Keratinocyte (primary cell): Measurements from ENCODE around the gene C6orf163. TPM values are rescaled to one million over a fixed set of nuclear protein-coding genes. Genes with fewer than 3 reads are reported as not detected.

Source experiments
- DNase-seq: peaks from one replicate; pipeline ENCODE4 v3.0.0-alpha.2; 2011; ENCODE audit warnings: low read depth, missing footprints, low spot score
- FAIRE-seq: peaks from 2 replicates; lab custom pipeline; 2011; peaks lifted over from hg19 to GRCh38; lab: Jason Lieb, UNC
- H2AFZ ChIP-seq: 2 replicates; pipeline ENCODE4 v1.6.0; 2012; ENCODE audit warnings: low read length, control low read depth, inconsistent platforms; ENCODE audit not compliant: control insufficient read depth
- H3K27ac ChIP-seq: 2 replicates; pipeline ENCODE4 v1.5.1; 2011; ENCODE audit warnings: low read length; ENCODE audit not compliant: control insufficient read depth, insufficient read depth
- H3K27me3 ChIP-seq: 3 replicates; pipeline ENCODE4 v1.6.0; 2011; ENCODE audit warnings: low read length; ENCODE audit not compliant: control insufficient read depth, insufficient read depth; ENCODE audit errors: extremely low read depth
- H3K36me3 ChIP-seq, 2 experiments: 2 replicates in 1 of 2; 3 replicates in 1 of 2; pipeline ENCODE4 v1.5.1; 2011; ENCODE audit warnings: low read length in 2 of 2, mild to moderate bottlenecking in 1 of 2; ENCODE audit not compliant: control insufficient read depth in 2 of 2, insufficient read depth in 2 of 2; ENCODE audit errors: extremely low read depth in 1 of 2
- H3K4me1 ChIP-seq: 3 replicates; pipeline ENCODE4 v1.5.1; 2011; ENCODE audit warnings: low read length; ENCODE audit not compliant: control insufficient read depth, insufficient read depth; ENCODE audit errors: extremely low read depth
- H3K4me2 ChIP-seq: 3 replicates; pipeline ENCODE4 v1.6.0; 2011; ENCODE audit warnings: low read depth, low read length; ENCODE audit not compliant: control insufficient read depth, insufficient read depth; ENCODE audit errors: extremely low read depth
- H3K4me3 ChIP-seq, 3 experiments: fragments of 200-600 bp in 1 of 3; sonication (generic) in 1 of 3; 2 replicates in 2 of 3; 3 replicates in 1 of 3; pipeline ENCODE4 v1.5.1; 2011 to 2016; ENCODE audit warnings: low read length in 3 of 3, mild to moderate bottlenecking in 3 of 3, control low read depth in 2 of 3, inconsistent platforms in 1 of 3, low read depth in 1 of 3, mixed read lengths in 1 of 3, mixed run types in 1 of 3, moderate library complexity in 1 of 3; ENCODE audit not compliant: control insufficient read depth in 2 of 3, insufficient read depth in 2 of 3; ENCODE audit errors: extremely low read depth in 1 of 3
- H3K79me2 ChIP-seq: 2 replicates; pipeline ENCODE4 v1.6.0; 2012; ENCODE audit warnings: low read length; ENCODE audit not compliant: control insufficient read depth, insufficient read depth
- H3K9ac ChIP-seq: 3 replicates; pipeline ENCODE4 v1.6.0; 2011; ENCODE audit warnings: low read length; ENCODE audit not compliant: control insufficient read depth, insufficient read depth; ENCODE audit errors: extremely low read depth
- H3K9me1 ChIP-seq: 3 replicates; pipeline ENCODE4 v1.6.0; 2011; ENCODE audit warnings: low read length; ENCODE audit not compliant: control insufficient read depth, insufficient read depth; ENCODE audit errors: extremely low read depth
- H3K9me3 ChIP-seq: 2 replicates; pipeline ENCODE4 v1.5.1; 2012; ENCODE audit warnings: low read depth, low read length; ENCODE audit not compliant: control insufficient read depth
- H4K20me1 ChIP-seq: 3 replicates; pipeline ENCODE4 v1.6.0; 2011; ENCODE audit warnings: low read length; ENCODE audit not compliant: control insufficient read depth, insufficient read depth; ENCODE audit errors: extremely low read depth
- EZH2 ChIP-seq: IDR thresholded peaks from one replicate; pipeline ENCODE4 v1.6.1; 2012; ENCODE audit warnings: inconsistent platforms, mild to moderate bottlenecking, low read length, moderate library complexity
- dilution Hi-C: fragments of 300-500 bp; cut with MboI; formaldehyde crosslinking; loops from one replicate; pipeline ENCODE4 v1.7.0; 2020; ENCODE audit warnings: low sequenced_read_pairs; ENCODE audit not compliant: extremely low pct_ligation_motif_present
- polyA plus RNA-seq, 5 experiments: library from polyadenylated mRNA; depleted of rRNA in 3 of 5; stranded (reverse) in 3 of 5; stranded (forward) in 1 of 5; unstranded in 1 of 5; fragments of >200 nt; gene quantifications; 1 replicate in 1 of 5; 2 replicates in 3 of 5; 3 replicates in 1 of 5; pipeline versions ENCODE4 v1.2.1 to v1.2.3, GENCODE V29; 2011 to 2012; ENCODE audit warnings: missing spikeins in 2 of 5, low read depth in 1 of 5, low replicate concordance in 1 of 5
- TF ChIP-seq, protein P1 (sequence below), 3 experiments: IDR thresholded peaks in 1 of 3; conservative IDR thresholded peaks in 1 of 3; optimal IDR thresholded peaks in 1 of 3; 2 replicates in 2 of 3; 3 replicates in 1 of 3; pipeline versions ENCODE3 to v1.5.1; 2011; ENCODE audit warnings: low read length in 3 of 3, mild to moderate bottlenecking in 3 of 3, moderate library complexity in 2 of 3, control low read depth in 1 of 3, inconsistent platforms in 1 of 3; ENCODE audit not compliant: insufficient read depth in 2 of 3; ENCODE audit errors: extremely low read depth in 1 of 3

Gene C6orf163
- polyA plus RNA-seq, 1 donor (not counting 4 experiments of a cell fraction or from before 2014, with no cell fraction given): 0.83 TPM

GRCh38 chr6:87341158-87341557 is 3.5 kb upstream of the C6orf163 start:
- no peaks in the 10 kb centered on the region for H3K9me1 ChIP-seq
- H3K27ac ChIP-seq: no peak overlapping the region
- dilution Hi-C loops: no loop called here
- H3K9me3 ChIP-seq: no peaks in the 10 kb centered on the region
- no peaks in the 10 kb centered on the region for H3K79me2 ChIP-seq
- H3K27me3 ChIP-seq: no peaks in the 10 kb centered on the region
- FAIRE-seq (no peak), DNase-seq (no peak)
- H2AFZ ChIP-seq: no peak overlapping the region
- no peaks in the 10 kb centered on the region for H3K4me1 ChIP-seq
- H3K4me2 ChIP-seq: no peak overlapping the region
- H3K36me3 ChIP-seq: no peaks in the 10 kb centered on the region
- no peaks in the 10 kb centered on the region for H4K20me1 ChIP-seq
- H3K4me3 ChIP-seq: no peak overlapping the region
- no peak for TF ChIP-seq EZH2
- TF ChIP-seq, protein P1, sequence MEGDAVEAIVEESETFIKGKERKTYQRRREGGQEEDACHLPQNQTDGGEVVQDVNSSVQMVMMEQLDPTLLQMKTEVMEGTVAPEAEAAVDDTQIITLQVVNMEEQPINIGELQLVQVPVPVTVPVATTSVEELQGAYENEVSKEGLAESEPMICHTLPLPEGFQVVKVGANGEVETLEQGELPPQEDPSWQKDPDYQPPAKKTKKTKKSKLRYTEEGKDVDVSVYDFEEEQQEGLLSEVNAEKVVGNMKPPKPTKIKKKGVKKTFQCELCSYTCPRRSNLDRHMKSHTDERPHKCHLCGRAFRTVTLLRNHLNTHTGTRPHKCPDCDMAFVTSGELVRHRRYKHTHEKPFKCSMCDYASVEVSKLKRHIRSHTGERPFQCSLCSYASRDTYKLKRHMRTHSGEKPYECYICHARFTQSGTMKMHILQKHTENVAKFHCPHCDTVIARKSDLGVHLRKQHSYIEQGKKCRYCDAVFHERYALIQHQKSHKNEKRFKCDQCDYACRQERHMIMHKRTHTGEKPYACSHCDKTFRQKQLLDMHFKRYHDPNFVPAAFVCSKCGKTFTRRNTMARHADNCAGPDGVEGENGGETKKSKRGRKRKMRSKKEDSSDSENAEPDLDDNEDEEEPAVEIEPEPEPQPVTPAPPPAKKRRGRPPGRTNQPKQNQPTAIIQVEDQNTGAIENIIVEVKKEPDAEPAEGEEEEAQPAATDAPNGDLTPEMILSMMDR (optimal IDR thresholded peaks at IDR 0.05 in 1 of 3, IDR thresholded peaks at IDR 0.05 in 1 of 3, conservative IDR thresholded peaks at IDR 0.05 in 1 of 3; ENCODE audit: extremely low read depth in 1 of 3, insufficient read depth in 2 of 3, low read length in 3 of 3): no peak
- H3K9ac ChIP-seq: no peak overlapping the region

GRCh38 chr6:87341899-87342298 is 2.7 kb upstream of the C6orf163 start:
- Histone ChIP-seq H4K20me1 (no peaks in the 10 kb centered on the region), H3K9me1 (no peaks in the 10 kb centered on the region), H3K9ac (no peak overlapping the region), H3K4me3 (no peak overlapping the region), H3K4me1 (no peaks in the 10 kb centered on the region), H3K27me3 (no peaks in the 10 kb centered on the region), H3K4me2 (no peak overlapping the region), H3K36me3 (no peaks in the 10 kb centered on the region), H3K9me3 (no peaks in the 10 kb centered on the region), H3K79me2 (no peaks in the 10 kb centered on the region), H2AFZ (no peak overlapping the region), H3K27ac (no peak overlapping the region)
- FAIRE-seq: no peak
- no peak for DNase-seq
- TF ChIP-seq, protein P1 (optimal IDR thresholded peaks at IDR 0.05 in 1 of 3, IDR thresholded peaks at IDR 0.05 in 1 of 3, conservative IDR thresholded peaks at IDR 0.05 in 1 of 3; ENCODE audit: extremely low read depth in 1 of 3, insufficient read depth in 2 of 3, low read length in 3 of 3): no peak
- no peak for TF ChIP-seq EZH2
- dilution Hi-C loops: no loop called here
